ENCODE results near the gene TCHHL1.

Gene TCHHL1

DNA sequence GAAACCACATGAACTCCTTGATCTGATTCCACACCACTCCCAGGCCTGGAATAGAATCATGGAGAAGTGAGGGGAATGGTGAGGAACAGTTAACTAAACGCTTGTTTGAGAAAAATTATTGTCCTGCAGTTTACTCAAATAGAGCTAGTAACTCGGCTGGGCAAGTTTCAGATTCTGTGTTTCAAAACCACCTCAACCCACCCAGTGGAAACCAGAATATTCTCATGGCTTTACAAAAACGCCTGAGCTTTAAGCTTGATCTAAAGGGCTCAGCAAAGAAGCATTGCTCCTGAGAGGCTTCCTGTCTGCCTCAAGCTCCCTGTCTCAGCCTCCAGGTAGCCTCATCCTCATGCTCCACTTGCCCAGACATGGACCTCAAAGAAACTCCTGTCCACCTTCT, 16.6 kb downstream of the TCHHL1 start:
- Histone ChIP-seq H3K4me3 (replicated peaks; ENCODE audit: insufficient read depth, low read length) (no peak overlapping the region), H3K27me3 (ENCODE audit: insufficient read depth, poor library complexity, severe bottlenecking) (peaks cover 6% of the 10 kb centered on the region), H3K27ac (replicated peaks) (no peak overlapping the region)
- no peak for DNase-seq (ENCODE audit: low read depth in 1 of 2, low spot score in 1 of 2)
- TF ChIP-seq POLR2AphosphoS5 (IDR thresholded peaks at IDR 0.05; ENCODE audit: low read depth) (no peak), SPI1 (IDR thresholded peaks at IDR 0.05; ENCODE audit: borderline replicate concordance, low read depth) (no peak), GABPA (IDR thresholded peaks at IDR 0.05; ENCODE audit: low read depth) (no peak)
- TF ChIP-seq, protein P1, sequence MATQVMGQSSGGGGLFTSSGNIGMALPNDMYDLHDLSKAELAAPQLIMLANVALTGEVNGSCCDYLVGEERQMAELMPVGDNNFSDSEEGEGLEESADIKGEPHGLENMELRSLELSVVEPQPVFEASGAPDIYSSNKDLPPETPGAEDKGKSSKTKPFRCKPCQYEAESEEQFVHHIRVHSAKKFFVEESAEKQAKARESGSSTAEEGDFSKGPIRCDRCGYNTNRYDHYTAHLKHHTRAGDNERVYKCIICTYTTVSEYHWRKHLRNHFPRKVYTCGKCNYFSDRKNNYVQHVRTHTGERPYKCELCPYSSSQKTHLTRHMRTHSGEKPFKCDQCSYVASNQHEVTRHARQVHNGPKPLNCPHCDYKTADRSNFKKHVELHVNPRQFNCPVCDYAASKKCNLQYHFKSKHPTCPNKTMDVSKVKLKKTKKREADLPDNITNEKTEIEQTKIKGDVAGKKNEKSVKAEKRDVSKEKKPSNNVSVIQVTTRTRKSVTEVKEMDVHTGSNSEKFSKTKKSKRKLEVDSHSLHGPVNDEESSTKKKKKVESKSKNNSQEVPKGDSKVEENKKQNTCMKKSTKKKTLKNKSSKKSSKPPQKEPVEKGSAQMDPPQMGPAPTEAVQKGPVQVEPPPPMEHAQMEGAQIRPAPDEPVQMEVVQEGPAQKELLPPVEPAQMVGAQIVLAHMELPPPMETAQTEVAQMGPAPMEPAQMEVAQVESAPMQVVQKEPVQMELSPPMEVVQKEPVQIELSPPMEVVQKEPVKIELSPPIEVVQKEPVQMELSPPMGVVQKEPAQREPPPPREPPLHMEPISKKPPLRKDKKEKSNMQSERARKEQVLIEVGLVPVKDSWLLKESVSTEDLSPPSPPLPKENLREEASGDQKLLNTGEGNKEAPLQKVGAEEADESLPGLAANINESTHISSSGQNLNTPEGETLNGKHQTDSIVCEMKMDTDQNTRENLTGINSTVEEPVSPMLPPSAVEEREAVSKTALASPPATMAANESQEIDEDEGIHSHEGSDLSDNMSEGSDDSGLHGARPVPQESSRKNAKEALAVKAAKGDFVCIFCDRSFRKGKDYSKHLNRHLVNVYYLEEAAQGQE (IDR thresholded peaks at IDR 0.05; ENCODE audit: insufficient replicate concordance, low read depth) = no peak
- TF ChIP-seq, protein P2, sequence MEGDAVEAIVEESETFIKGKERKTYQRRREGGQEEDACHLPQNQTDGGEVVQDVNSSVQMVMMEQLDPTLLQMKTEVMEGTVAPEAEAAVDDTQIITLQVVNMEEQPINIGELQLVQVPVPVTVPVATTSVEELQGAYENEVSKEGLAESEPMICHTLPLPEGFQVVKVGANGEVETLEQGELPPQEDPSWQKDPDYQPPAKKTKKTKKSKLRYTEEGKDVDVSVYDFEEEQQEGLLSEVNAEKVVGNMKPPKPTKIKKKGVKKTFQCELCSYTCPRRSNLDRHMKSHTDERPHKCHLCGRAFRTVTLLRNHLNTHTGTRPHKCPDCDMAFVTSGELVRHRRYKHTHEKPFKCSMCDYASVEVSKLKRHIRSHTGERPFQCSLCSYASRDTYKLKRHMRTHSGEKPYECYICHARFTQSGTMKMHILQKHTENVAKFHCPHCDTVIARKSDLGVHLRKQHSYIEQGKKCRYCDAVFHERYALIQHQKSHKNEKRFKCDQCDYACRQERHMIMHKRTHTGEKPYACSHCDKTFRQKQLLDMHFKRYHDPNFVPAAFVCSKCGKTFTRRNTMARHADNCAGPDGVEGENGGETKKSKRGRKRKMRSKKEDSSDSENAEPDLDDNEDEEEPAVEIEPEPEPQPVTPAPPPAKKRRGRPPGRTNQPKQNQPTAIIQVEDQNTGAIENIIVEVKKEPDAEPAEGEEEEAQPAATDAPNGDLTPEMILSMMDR (IDR thresholded peaks at IDR 0.05; ENCODE audit: insufficient read depth, low read length) = no peak

DNA sequence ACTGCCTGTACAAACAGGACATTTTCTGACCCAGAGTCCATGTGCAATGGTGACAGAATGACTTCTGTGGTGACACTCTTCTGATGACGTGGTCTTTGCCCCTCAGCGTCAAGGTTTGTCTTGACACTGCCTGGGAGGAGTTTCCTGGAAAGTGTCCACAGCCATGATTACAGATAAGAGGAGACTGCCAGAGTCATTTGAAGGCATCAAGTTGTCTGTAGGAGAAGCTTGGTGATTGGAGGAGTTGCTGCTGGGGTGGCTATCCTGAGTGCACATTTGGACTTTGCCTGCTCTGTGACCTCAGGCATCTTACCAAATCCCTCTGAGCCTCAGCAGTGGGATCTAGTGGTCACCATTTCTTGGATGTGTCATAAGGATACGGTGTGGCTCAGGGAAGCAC, 17.7 kb downstream of the TCHHL1 start:
- no peak overlapping the region for H3K27ac ChIP-seq (replicated peaks)
- peaks cover 6% of the 10 kb centered on the region for H3K27me3 ChIP-seq (ENCODE audit: insufficient read depth, poor library complexity, severe bottlenecking)
- H3K4me3 ChIP-seq (replicated peaks; ENCODE audit: insufficient read depth, low read length) = no peak overlapping the region
- TF ChIP-seq, protein P2 (IDR thresholded peaks at IDR 0.05; ENCODE audit: insufficient read depth, low read length) = no peak
- no peak for DNase-seq (ENCODE audit: low read depth in 1 of 2, low spot score in 1 of 2)

DNA sequence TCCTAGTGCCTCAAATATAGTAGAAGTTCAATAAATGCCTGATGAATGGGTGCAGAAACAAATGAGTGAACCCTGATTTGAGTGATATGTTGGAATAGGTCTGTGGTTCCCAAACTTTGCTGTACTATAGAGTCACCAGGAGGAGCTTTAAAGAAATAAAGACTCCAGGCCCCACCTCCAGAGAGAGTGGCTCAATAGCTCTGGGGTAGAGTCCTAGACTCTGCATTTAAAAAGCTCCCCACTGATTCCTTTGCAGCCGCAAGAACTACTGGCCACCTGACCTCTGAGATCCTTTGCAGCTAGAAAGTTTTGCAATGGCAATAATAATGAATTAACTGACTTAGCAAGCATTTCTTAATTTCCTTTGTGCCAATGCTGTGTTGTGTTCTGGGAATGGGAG, 20.9 kb downstream of the TCHHL1 start:
- no peak for DNase-seq (ENCODE audit: low read depth in 1 of 2, low spot score in 1 of 2)
- Histone ChIP-seq H3K27ac (replicated peaks) (no peak overlapping the region), H3K27me3 (ENCODE audit: insufficient read depth, poor library complexity, severe bottlenecking) (peaks cover 6% of the 10 kb centered on the region), H3K4me3 (replicated peaks; ENCODE audit: insufficient read depth, low read length) (no peak overlapping the region)
- TF ChIP-seq, protein P2 (IDR thresholded peaks at IDR 0.05; ENCODE audit: insufficient read depth, low read length) = no peak
- TF ChIP-seq POLR2AphosphoS5 (IDR thresholded peaks at IDR 0.05; ENCODE audit: low read depth) (no peak), SPI1 (IDR thresholded peaks at IDR 0.05; ENCODE audit: borderline replicate concordance, low read depth) (no peak)

DNA sequence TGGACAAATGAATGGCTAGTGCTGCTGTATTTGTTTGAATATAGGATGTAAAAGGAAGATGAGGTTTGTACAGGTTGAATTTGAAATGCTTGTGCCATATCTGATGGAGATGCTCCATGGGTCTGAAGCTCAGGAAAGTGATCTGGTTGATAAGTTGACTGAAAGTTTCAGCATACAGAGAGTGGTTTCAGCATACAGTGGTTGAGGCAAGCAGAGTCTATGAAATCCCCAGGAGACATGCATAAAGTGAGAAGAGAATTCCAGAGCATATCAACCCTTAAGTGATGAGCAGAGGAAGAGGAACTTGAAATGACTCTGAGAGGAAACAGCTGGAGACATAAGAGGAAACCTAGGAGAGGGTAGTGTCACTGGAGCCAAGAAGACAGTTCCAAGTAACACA, 21.7 kb downstream of the TCHHL1 start:
- DNase-seq (ENCODE audit: low read depth in 1 of 2, low spot score in 1 of 2) = no peak
- TF ChIP-seq GABPA (IDR thresholded peaks at IDR 0.05; ENCODE audit: low read depth) (no peak), POLR2AphosphoS5 (IDR thresholded peaks at IDR 0.05; ENCODE audit: low read depth) (no peak), SPI1 (IDR thresholded peaks at IDR 0.05; ENCODE audit: borderline replicate concordance, low read depth) (peak; percentile 30; the same call in 1 of the 2 replicates)
- TF ChIP-seq, protein P1 (IDR thresholded peaks at IDR 0.05; ENCODE audit: insufficient replicate concordance, low read depth) = no peak
- TF ChIP-seq, protein P2 (IDR thresholded peaks at IDR 0.05; ENCODE audit: insufficient read depth, low read length) = no peak
- Histone ChIP-seq H3K27ac (replicated peaks) (no peak overlapping the region), H3K27me3 (ENCODE audit: insufficient read depth, poor library complexity, severe bottlenecking) (peaks cover 6% of the 10 kb centered on the region), H3K4me3 (replicated peaks; ENCODE audit: insufficient read depth, low read length) (no peak overlapping the region)
